Stimulated activated CD4-positive, alpha-beta T cell treated with anti-CD3 and anti-CD28 coated beads, Interleukin-2, amount 100 ng/mL, for 48 hours (primary cell): ENCODE data around the gene FZR1.
"Not testable (repeated sequence)": the region's sequence is repeated elsewhere in the genome, so short reads cannot be mapped to it uniquely, and the experiment has no call there.

Experiments
- DNase-seq, 2 donors: peaks; one replicate each; pipeline ENCODE4 v3.0.0-alpha.2; 2020

Gene FZR1

GRCh38 chr19:3548606-3549005, 42.5 kb downstream of the FZR1 start:
- DNase-seq: no peak

- DNase-seq: no peak
These were observed 43.7 kb downstream of the FZR1 start for GRCh38 chr19:3549816-3550215.

GRCh38 chr19:3550947-3551791, 45.1 kb downstream of the FZR1 start:
- DNase-seq: no peak

GRCh38 chr19:3551792-3552095, 45.6 kb downstream of the FZR1 start:
- no peak for DNase-seq

GRCh38 chr19:3554254-3555083, 48.4 kb downstream of the FZR1 start:
- no peak for DNase-seq

GRCh38 chr19:3555653-3556422, 49.7 kb downstream of the FZR1 start:
- DNase-seq: no peak

GRCh38 chr19:3556423-3556977, 50.4 kb downstream of the FZR1 start:
- DNase-seq: no peak

GRCh38 chr19:3556978-3557460, 50.9 kb downstream of the FZR1 start:
- peak; percentile 38 to 58 for DNase-seq

GRCh38 chr19:3557461-3558248, 51.5 kb downstream of the FZR1 start, which contains the start of gene MFSD12:
Gene MFSD12 (minus strand): TSS chr19:3557586. CDS start chr19:3557403, 183 bp downstream.
- DNase-seq: peak; percentile 93 to 95

- DNase-seq: no peak
These were observed 57.8 kb downstream of the FZR1 start for GRCh38 chr19:3563709-3564524.

- DNase-seq: no peak
These were observed 59.0 kb downstream of the FZR1 start for GRCh38 chr19:3565139-3565538.

GRCh38 chr19:3570042-3570441, 63.9 kb downstream of the FZR1 start:
- DNase-seq: not testable (repeated sequence)

GRCh38 chr19:3570606-3571011, 64.5 kb downstream of the FZR1 start:
- no peak for DNase-seq

- DNase-seq: peak; percentile 97 to 99
These were observed 66.2 kb downstream of the FZR1 start for GRCh38 chr19:3572132-3572854.

GRCh38 chr19:3572855-3573161, 66.7 kb downstream of the FZR1 start, which contains the start of gene HMG20B:
Gene HMG20B (plus strand): TSS chr19:3572944. CDS start chr19:3573310, 366 bp downstream.
- no peak for DNase-seq

GRCh38 chr19:3573162-3573857, 67.2 kb downstream of the FZR1 start:
- peak; percentile 11 to 34 for DNase-seq

- peak; percentile 87 to 94 for DNase-seq
These were observed 67.9 kb downstream of the FZR1 start for GRCh38 chr19:3573858-3574637.

GRCh38 chr19:3575260-3575741, 69.2 kb downstream of the FZR1 start:
- DNase-seq: peak in 1 of 2 donors; percentile 13
